Measurements from ENCODE around the gene GABRB1.

Gene GABRB1

DNA sequence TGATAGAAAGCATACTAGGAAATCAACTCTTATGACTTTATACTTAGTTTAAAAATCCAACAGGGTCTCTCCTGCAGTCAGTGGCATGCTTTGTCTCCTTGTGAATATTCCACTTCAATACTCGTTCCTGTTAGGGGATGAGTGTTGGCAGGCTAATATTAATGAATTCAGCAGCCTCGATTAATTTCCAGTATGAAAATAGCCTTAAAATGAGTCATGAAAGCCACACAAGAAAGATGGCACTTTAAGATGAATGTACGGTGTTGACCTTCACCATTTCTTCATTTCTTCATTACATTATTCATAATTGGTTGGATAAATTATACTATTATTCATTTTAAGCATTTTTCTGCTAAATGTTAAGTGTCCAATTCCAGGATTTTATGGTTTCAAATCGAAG, 29.2 kb downstream of the GABRB1 start:
- no peaks in the 10 kb centered on the region for H3K4me1 ChIP-seq
- in situ Hi-C loops (cut with MboI; ENCODE audit: low sequenced_read_pairs), result no loop called here
- no peak for DNase-seq (ENCODE audit: low spot score in 2 of 2)
- no peaks in the 10 kb centered on the region for H3K9me3 ChIP-seq
- H3K4me3 ChIP-seq, result no peak overlapping the region
- no peaks in the 10 kb centered on the region for H3K36me3 ChIP-seq (replicated peaks)
- peaks cover 7% of the 10 kb centered on the region; the same call in 1 of the 2 replicates for H3K27me3 ChIP-seq (ENCODE audit: low read depth)

DNA sequence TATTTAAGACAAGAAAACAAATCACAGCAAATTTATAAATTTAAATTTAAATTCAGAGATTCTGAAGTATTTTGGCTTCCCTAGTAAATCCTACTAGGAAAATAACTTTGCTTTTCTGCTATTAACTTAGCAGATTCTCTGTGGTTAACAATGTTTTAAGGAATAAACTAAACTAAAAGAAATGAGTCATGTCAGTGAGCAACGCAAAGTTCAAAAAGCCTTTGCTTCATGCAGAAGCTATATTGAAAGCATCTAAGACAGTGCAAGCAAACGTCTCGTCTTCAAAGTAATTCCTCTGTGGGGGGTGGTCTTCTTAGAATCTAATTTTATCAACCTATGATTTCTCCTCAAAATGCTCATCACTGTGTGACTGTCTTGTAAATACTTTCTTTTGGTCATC, 30.1 kb downstream of the GABRB1 start:
- peaks cover 7% of the 10 kb centered on the region; the same call in 1 of the 2 replicates for H3K27me3 ChIP-seq (ENCODE audit: low read depth)
- H3K4me1 ChIP-seq, result no peaks in the 10 kb centered on the region
- H3K9me3 ChIP-seq, result no peaks in the 10 kb centered on the region
- in situ Hi-C loops (cut with MboI; ENCODE audit: low sequenced_read_pairs), result no loop called here
- H3K36me3 ChIP-seq (replicated peaks), result no peaks in the 10 kb centered on the region
- DNase-seq (ENCODE audit: low spot score in 2 of 2), result no peak
- no peak overlapping the region for H3K4me3 ChIP-seq

DNA sequence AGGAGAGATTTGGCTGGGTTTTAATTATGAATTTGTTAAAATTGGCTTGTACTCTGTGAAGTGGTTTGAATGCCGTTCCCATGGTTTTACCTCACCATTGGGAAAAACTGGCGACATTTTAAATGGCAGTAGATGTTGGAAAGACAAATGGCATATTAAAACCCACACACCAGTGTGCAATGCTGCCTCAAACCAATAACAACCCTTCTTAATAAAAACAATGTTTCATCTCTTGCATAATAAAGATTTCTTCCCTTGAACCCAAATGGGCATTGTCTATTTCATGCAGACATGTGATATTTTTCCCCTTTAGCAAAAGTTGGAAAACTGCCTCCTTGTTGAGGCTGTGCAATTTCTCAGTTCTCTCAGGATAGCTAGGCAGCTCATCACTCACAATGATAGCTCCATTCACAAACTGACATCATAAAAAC, 33.7 kb downstream of the GABRB1 start:
- Histone ChIP-seq H3K36me3 (replicated peaks) (no peaks in the 10 kb centered on the region), H3K9me3 (no peaks in the 10 kb centered on the region), H3K4me3 (no peak overlapping the region), H3K4me1 (no peaks in the 10 kb centered on the region), H3K27me3 (ENCODE audit: low read depth) (peaks cover 3% of the 10 kb centered on the region; the same call in 1 of the 2 replicates)
- in situ Hi-C loops (cut with MboI; ENCODE audit: low sequenced_read_pairs), result no loop called here
- DNase-seq (ENCODE audit: low spot score in 2 of 2), result no peak

DNA sequence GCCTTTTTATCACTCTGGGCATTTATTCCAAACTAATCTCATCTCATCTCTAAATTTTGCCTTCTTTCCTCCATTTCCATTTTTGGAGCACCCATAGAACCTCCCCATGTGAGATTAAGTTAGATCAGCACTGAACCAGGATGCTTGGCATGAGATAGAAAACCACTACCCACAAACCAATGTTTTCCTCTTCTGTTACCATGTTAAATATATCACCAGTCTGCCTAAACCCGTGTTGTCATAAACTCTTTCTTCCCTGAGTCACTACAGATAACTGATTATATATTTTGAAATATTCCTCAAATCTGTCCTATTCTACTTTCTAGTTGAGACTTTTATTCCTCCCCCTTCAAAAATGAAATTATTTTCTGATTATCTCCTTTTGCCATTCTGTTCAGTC, 37.6 kb downstream of the GABRB1 start:
- H3K36me3 ChIP-seq (replicated peaks), result no peaks in the 10 kb centered on the region
- no peaks in the 10 kb centered on the region; the same call in 1 of the 2 replicates for H3K4me1 ChIP-seq
- H3K4me3 ChIP-seq, result no peak overlapping the region
- no peak for DNase-seq (ENCODE audit: low spot score in 2 of 2)
- H3K9me3 ChIP-seq, result no peaks in the 10 kb centered on the region
- no peaks in the 10 kb centered on the region for H3K27me3 ChIP-seq (ENCODE audit: low read depth)
- in situ Hi-C loops (cut with MboI; ENCODE audit: low sequenced_read_pairs), result no loop called here

DNA sequence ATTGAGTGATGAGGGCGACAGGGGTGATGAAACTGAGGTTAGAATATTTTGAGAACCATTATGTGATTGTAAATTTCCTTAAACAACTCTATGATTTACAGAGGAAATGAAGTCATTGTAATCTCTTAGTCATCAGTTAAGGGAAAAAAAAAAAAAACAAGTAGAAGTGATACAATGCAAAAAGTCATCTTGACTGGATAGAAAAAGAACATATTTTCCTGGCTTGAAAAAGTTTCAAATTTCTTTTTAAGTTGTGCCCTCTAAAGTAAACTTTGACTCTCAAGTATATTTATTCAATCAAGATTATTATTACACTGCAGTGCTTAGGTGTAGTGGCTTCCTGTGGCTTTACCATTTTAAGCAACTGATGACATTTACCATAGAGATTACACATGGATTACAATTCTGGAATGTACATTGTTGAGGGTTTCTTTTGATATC, 40.6 kb downstream of the GABRB1 start:
- in situ Hi-C loops (cut with MboI; ENCODE audit: low sequenced_read_pairs), result no loop called here
- no peak for DNase-seq (ENCODE audit: low spot score in 2 of 2)
- Histone ChIP-seq H3K36me3 (replicated peaks) (no peaks in the 10 kb centered on the region), H3K4me1 (no peaks in the 10 kb centered on the region; the same call in 1 of the 2 replicates), H3K27me3 (ENCODE audit: low read depth) (no peaks in the 10 kb centered on the region), H3K9me3 (no peaks in the 10 kb centered on the region), H3K4me3 (no peak overlapping the region)

DNA sequence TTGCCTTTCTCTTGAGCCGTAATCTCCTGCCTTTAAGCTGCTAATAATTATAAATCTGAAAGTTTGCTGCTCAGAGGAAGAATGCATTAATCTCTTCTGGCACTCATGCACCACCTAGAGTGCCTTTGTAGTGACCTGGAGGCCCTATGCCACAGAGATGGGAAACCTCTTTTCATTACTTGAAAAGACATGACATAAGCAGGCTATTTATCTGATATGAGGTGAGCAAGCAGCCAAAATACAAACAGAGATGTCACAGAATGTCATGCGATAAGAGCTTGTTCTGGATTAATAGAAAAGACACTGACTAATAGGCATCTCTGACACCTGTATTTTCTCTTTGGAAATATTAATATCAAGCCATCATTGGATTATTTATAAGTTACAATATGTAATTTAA, 42.3 kb downstream of the GABRB1 start:
- Histone ChIP-seq H3K36me3 (replicated peaks) (no peaks in the 10 kb centered on the region), H3K9me3 (no peaks in the 10 kb centered on the region), H3K4me1 (no peaks in the 10 kb centered on the region; the same call in 1 of the 2 replicates), H3K4me3 (no peak overlapping the region), H3K27me3 (ENCODE audit: low read depth) (no peaks in the 10 kb centered on the region)
- DNase-seq (ENCODE audit: low spot score in 2 of 2), result no peak
- in situ Hi-C loops (cut with MboI; ENCODE audit: low sequenced_read_pairs), result no loop called here

DNA sequence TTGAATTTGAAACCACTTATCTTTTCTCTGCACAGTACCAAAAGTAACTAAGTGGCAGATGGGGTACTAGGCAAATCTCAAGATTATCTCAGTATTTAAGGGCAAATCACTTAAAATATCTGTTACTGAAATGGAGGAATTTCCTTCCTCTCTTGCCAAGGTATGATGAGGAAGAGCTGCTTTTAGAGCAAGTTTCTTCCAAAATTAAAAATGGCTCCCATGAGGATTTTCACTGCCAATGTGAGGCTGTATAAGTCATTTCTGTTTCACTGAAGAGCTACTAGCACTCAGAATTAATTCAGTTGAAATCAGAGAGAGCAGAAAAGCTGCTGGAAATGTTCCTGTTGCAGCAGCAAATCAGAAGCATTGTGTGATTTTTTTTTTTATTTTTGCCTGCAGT, 43.4 kb downstream of the GABRB1 start:
- Histone ChIP-seq H3K4me3 (no peak overlapping the region), H3K9me3 (no peaks in the 10 kb centered on the region), H3K36me3 (replicated peaks) (no peaks in the 10 kb centered on the region), H3K27me3 (ENCODE audit: low read depth) (no peaks in the 10 kb centered on the region), H3K4me1 (no peaks in the 10 kb centered on the region; the same call in 1 of the 2 replicates)
- in situ Hi-C loops (cut with MboI; ENCODE audit: low sequenced_read_pairs), result no loop called here
- no peak for DNase-seq (ENCODE audit: low spot score in 2 of 2)

DNA sequence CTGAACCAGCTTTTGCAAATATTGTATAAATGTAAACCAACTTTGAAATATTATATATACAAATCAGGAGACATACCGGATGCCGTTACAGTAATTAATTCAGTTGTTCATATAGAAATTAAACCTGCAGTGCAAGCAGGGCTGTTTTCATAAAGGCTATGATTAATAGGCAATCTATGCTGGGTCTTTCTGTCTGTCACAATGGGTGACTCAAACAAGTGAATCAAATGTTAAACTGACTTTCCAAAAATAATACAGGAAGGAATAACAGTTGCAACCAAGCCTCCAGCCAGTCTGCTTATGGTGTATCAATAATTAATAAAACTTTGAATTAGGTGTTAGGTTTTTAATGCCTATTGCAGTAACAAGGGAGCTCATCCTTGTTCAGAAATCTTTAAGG, 43.9 kb downstream of the GABRB1 start:
- in situ Hi-C loops (cut with MboI; ENCODE audit: low sequenced_read_pairs), result no loop called here
- no peaks in the 10 kb centered on the region for H3K36me3 ChIP-seq (replicated peaks)
- H3K27me3 ChIP-seq (ENCODE audit: low read depth), result no peaks in the 10 kb centered on the region
- no peak overlapping the region for H3K4me3 ChIP-seq
- H3K4me1 ChIP-seq, result no peaks in the 10 kb centered on the region; the same call in 1 of the 2 replicates
- H3K9me3 ChIP-seq, result no peaks in the 10 kb centered on the region
- no peak for DNase-seq (ENCODE audit: low spot score in 2 of 2)

DNA sequence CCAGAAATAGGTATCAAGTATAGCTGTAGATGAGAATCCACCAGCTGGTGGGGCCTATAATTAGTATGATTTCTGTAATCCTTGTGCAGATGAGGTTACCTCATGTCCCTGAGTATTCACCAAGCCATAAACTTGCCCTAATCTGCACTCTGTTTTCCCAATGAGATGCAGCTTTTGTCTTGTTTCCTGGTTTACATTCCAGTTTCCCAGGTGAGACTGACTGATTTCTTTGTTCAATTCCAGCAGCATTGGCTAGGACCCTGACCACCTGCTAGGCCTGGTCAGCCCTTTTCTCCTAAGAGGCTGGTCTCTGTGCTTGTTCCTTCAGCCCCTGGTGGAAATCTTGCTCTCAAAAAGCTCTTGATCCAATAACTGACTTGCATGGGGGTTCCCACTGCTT, 44.6 kb downstream of the GABRB1 start:
- Histone ChIP-seq H3K4me1 (no peaks in the 10 kb centered on the region; the same call in 1 of the 2 replicates), H3K36me3 (replicated peaks) (no peaks in the 10 kb centered on the region), H3K4me3 (no peak overlapping the region), H3K9me3 (no peaks in the 10 kb centered on the region), H3K27me3 (ENCODE audit: low read depth) (no peaks in the 10 kb centered on the region)
- no peak for DNase-seq (ENCODE audit: low spot score in 2 of 2)
- in situ Hi-C loops (cut with MboI; ENCODE audit: low sequenced_read_pairs), result no loop called here

DNA sequence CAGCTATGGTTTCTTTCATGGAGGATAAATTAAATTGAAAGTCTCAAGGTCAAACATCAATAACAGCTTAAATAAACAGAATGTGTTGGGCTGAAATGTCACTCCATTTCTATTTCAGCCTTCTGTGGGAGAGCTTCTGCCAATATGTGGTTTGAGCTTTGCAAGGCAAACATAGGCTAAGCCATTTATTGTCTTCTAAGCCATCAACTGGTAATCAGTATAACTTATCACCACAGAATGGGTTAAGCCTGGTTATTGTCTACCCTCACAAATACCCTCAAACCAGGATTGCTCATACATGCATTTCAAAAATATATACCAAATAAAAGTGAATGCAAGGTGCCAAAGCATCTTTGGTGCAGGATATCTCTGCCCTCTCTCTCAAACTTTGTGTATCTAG, 52.7 kb downstream of the GABRB1 start:
- Histone ChIP-seq H3K4me3 (no peak overlapping the region), H3K4me1 (no peaks in the 10 kb centered on the region), H3K27me3 (ENCODE audit: low read depth) (no peaks in the 10 kb centered on the region), H3K36me3 (replicated peaks) (no peaks in the 10 kb centered on the region), H3K9me3 (no peaks in the 10 kb centered on the region)
- in situ Hi-C loops (cut with MboI; ENCODE audit: low sequenced_read_pairs), result no loop called here
- DNase-seq (ENCODE audit: low spot score in 2 of 2), result no peak

DNA sequence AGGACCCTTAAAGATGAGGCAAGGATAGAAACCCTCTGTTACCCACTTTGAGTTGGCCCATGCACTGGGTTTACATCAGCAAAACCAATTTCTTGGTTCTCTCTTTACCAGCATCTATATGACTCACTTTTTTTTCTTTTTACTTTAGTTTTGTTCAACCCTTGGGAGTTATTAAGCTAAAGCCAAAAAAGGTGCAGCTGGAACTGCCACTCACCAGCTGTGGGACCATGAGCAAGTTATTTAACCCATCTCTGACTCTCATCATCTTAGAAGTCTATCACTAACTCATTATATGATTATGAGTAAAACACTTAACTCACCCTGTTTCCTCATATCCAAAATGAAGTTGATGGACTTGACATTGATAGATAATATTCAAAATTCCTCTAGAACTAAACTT, 53.4 kb downstream of the GABRB1 start:
- Histone ChIP-seq H3K27me3 (ENCODE audit: low read depth) (no peaks in the 10 kb centered on the region), H3K4me1 (no peaks in the 10 kb centered on the region), H3K9me3 (no peaks in the 10 kb centered on the region), H3K36me3 (replicated peaks) (no peaks in the 10 kb centered on the region), H3K4me3 (no peak overlapping the region)
- no peak for DNase-seq (ENCODE audit: low spot score in 2 of 2)
- in situ Hi-C loops (cut with MboI; ENCODE audit: low sequenced_read_pairs), result no loop called here

DNA sequence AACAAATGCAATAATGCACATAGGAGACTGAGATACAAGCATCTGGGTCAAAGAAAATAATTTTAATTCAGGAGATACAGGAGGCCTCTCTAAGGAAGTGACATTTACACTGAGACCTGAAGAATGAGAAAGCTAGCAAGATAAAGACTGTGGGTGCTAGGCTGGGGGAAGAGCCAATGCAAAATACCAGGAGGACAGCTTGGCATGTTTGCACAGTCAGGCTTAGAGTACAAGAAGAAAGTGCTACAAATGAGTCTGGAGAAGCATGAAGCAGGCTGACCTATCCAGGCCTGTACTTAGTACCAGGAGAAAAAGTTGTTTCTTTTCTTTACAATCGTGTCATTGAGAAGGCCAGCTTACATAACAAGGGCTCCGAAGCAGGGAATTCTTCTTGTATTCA, 56.9 kb downstream of the GABRB1 start:
- Histone ChIP-seq H3K27me3 (ENCODE audit: low read depth) (no peaks in the 10 kb centered on the region), H3K4me1 (no peaks in the 10 kb centered on the region), H3K36me3 (replicated peaks) (no peaks in the 10 kb centered on the region), H3K9me3 (no peaks in the 10 kb centered on the region), H3K4me3 (no peak overlapping the region)
- no peak for DNase-seq (ENCODE audit: low spot score in 2 of 2)
- in situ Hi-C loops (cut with MboI; ENCODE audit: low sequenced_read_pairs), result no loop called here

DNA sequence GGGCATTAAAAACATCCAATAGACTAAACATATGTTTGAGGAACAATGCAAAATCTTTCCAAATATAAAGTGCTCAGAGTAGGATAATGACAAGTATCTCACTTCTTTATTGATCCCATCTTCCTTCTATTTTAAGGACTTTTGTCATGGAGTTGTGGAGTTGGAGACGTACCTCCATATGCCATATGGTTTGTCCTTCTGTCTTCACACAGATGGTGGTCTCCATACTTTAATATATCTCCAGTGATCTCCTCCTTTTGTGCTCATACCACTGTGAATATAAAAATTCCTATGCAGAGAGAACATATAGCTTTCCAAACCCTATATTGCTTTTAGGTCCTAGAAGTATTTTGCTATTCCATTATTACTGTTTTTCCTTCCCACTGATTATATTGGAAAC, 64.5 kb downstream of the GABRB1 start:
- DNase-seq (ENCODE audit: low spot score in 2 of 2), result no peak
- Histone ChIP-seq H3K9me3 (no peaks in the 10 kb centered on the region), H3K4me1 (no peaks in the 10 kb centered on the region), H3K27me3 (ENCODE audit: low read depth) (no peaks in the 10 kb centered on the region), H3K4me3 (no peak overlapping the region), H3K36me3 (replicated peaks) (no peaks in the 10 kb centered on the region)
- in situ Hi-C loops (cut with MboI; ENCODE audit: low sequenced_read_pairs), result no loop called here

DNA sequence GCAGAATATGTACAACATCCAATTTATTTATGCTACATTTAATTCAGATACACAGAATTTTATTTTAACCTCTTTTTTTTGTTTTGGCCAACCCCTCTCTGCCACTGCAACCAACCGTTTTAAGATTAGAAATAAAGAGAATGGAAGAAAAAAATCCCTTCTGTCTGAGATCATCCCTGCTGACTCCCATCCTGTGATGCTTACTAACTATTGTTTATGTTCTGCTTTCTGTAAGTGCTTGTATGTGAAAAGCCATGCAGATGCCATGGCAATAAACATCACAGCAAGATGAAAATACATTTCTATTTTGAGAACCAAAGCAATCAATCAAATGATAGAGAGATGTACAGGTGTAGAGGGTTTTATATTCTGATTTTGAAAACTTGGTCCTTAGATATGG, 70.1 kb downstream of the GABRB1 start:
- no peak overlapping the region for H3K4me3 ChIP-seq
- H3K27me3 ChIP-seq (ENCODE audit: low read depth), result no peaks in the 10 kb centered on the region
- no peaks in the 10 kb centered on the region for H3K36me3 ChIP-seq (replicated peaks)
- DNase-seq (ENCODE audit: low spot score in 2 of 2), result no peak
- H3K4me1 ChIP-seq, result no peaks in the 10 kb centered on the region
- H3K9me3 ChIP-seq, result no peaks in the 10 kb centered on the region
- in situ Hi-C loops (cut with MboI; ENCODE audit: low sequenced_read_pairs), result no loop called here

DNA sequence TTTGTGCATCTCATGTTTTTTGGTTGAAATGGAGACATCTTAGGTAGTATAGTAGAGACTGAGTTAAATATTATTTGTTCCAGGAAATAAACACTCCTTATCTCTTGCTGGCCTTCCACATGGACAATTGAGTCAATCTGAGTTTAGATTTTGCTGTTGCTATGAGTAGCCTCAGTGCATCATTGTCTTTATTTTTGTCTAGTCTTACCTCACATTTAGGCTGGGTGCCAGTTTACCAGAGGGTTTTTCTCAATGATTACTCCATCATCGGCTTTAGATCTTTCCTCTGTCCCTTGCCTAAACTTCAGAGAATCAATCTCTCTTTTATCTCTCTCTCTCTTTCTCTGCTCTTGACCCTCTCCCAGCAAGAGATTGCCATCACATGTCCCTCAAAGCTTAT, 73.6 kb downstream of the GABRB1 start:
- in situ Hi-C loops (cut with MboI; ENCODE audit: low sequenced_read_pairs), result no loop called here
- no peaks in the 10 kb centered on the region for H3K9me3 ChIP-seq
- DNase-seq (ENCODE audit: low spot score in 2 of 2), result no peak
- no peak overlapping the region for H3K4me3 ChIP-seq
- no peaks in the 10 kb centered on the region for H3K27me3 ChIP-seq (ENCODE audit: low read depth)
- no peaks in the 10 kb centered on the region for H3K4me1 ChIP-seq
- no peaks in the 10 kb centered on the region for H3K36me3 ChIP-seq (replicated peaks)
